Osteoblast (primary cell): ENCODE results near the gene ABCC5. TPM values are rescaled to one million over a fixed set of nuclear protein-coding genes. Genes with fewer than 3 reads are reported as not detected.
A peak's percentile ranks its signal among the peaks of the same experiment; 100 is the strongest.

Experiments used
- DNase-seq: peaks from one replicate; pipeline ENCODE4 v3.0.0; 2011; ENCODE audit warnings: low spot score, mixed read lengths; ENCODE audit not compliant: insufficient read length; ENCODE audit errors: missing footprints
- H2AFZ ChIP-seq: 2 replicates; pipeline ENCODE4 v1.6.0; 2011; ENCODE audit warnings: mild to moderate bottlenecking, low read length
- H3K27ac ChIP-seq: 2 replicates; pipeline ENCODE4 v1.5.1; 2011; ENCODE audit warnings: mild to moderate bottlenecking, low read depth, low read length, moderate library complexity
- H3K27me3 ChIP-seq: 2 replicates; pipeline ENCODE4 v1.6.0; 2012; ENCODE audit warnings: mild to moderate bottlenecking, control low read depth, inconsistent platforms, low read length, moderate library complexity; ENCODE audit not compliant: insufficient read depth
- H3K36me3 ChIP-seq: 2 replicates; pipeline ENCODE4 v1.5.1; 2011; ENCODE audit warnings: mild to moderate bottlenecking, low read length, control low read depth, moderate library complexity; ENCODE audit not compliant: insufficient read depth
- H3K4me1 ChIP-seq: 2 replicates; pipeline ENCODE4 v1.5.1; 2011; ENCODE audit warnings: mild to moderate bottlenecking, low read length, control low read depth, moderate library complexity; ENCODE audit not compliant: insufficient read depth
- H3K4me2 ChIP-seq: 2 replicates; pipeline ENCODE4 v1.6.0; 2011; ENCODE audit warnings: mild to moderate bottlenecking, low read length; ENCODE audit not compliant: insufficient read depth
- H3K4me3 ChIP-seq: fragments of 200-600 bp; sonication (generic); 3 replicates; pipeline ENCODE4 v1.5.1; 2012; ENCODE audit warnings: mild to moderate bottlenecking, low read length, inconsistent platforms; ENCODE audit not compliant: insufficient read depth
- H3K79me2 ChIP-seq: 2 replicates; pipeline ENCODE4 v1.6.0; 2012; ENCODE audit warnings: mild to moderate bottlenecking, low read length, control low read depth, inconsistent platforms; ENCODE audit not compliant: insufficient read depth
- H3K9me3 ChIP-seq: 2 replicates; pipeline ENCODE4 v1.5.1; 2011; ENCODE audit warnings: low read depth, low read length, control low read depth
- H4K20me1 ChIP-seq: 2 replicates; pipeline ENCODE4 v1.6.0; 2012; ENCODE audit warnings: mild to moderate bottlenecking, low read length, control low read depth; ENCODE audit not compliant: insufficient read depth
- total RNA-seq: library from RNA; depleted of rRNA; stranded (reverse); fragments of >200 nt; gene quantifications from 2 replicates; pipeline ENCODE4 v1.2.3, GENCODE V29; 2012
- TF ChIP-seq, protein P1 (sequence below): IDR thresholded peaks from 2 replicates; pipeline ENCODE4 v1.5.1; 2011; ENCODE audit warnings: mild to moderate bottlenecking, low read depth, low read length, moderate library complexity; ENCODE audit errors: extremely low read depth

ABCC5 gene
- total RNA-seq, 1 donor, result 19.2 TPM

DNA sequence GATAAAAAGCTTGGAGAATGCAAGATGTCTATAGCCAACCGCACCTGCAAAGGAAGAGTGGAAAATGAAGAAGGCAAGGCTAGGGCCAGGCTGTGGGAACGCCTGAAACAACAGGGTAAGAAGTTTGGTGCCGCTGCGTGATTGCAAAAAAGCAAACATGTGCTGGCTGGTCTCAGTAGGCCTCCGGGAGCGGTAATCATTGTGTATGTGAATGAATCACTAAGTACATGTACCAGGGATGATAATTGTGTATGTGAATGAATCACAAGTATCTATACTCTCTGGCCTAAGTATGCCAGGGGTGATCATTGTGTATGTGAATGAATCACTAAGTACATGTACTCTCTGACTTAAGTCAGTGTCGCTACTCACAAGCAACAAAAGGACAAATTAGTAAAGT lies 92.7 kb downstream of the ABCC5 start:
- H3K27me3 ChIP-seq, result no peaks in the 10 kb centered on the region
- TF ChIP-seq, protein P1, sequence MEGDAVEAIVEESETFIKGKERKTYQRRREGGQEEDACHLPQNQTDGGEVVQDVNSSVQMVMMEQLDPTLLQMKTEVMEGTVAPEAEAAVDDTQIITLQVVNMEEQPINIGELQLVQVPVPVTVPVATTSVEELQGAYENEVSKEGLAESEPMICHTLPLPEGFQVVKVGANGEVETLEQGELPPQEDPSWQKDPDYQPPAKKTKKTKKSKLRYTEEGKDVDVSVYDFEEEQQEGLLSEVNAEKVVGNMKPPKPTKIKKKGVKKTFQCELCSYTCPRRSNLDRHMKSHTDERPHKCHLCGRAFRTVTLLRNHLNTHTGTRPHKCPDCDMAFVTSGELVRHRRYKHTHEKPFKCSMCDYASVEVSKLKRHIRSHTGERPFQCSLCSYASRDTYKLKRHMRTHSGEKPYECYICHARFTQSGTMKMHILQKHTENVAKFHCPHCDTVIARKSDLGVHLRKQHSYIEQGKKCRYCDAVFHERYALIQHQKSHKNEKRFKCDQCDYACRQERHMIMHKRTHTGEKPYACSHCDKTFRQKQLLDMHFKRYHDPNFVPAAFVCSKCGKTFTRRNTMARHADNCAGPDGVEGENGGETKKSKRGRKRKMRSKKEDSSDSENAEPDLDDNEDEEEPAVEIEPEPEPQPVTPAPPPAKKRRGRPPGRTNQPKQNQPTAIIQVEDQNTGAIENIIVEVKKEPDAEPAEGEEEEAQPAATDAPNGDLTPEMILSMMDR, result no peak
- H2AFZ ChIP-seq, result no peak overlapping the region
- no peaks in the 10 kb centered on the region for H3K9me3 ChIP-seq
- DNase-seq, result peak; percentile 94
- no peak overlapping the region for H3K27ac ChIP-seq
- H3K4me3 ChIP-seq, result no peak overlapping the region
- peaks cover 11% of the 10 kb centered on the region for H3K36me3 ChIP-seq
- H3K4me1 ChIP-seq, result peaks cover 7% of the 10 kb centered on the region
- no peaks in the 10 kb centered on the region for H3K79me2 ChIP-seq
- no peaks in the 10 kb centered on the region for H4K20me1 ChIP-seq
- no peak overlapping the region for H3K4me2 ChIP-seq

DNA sequence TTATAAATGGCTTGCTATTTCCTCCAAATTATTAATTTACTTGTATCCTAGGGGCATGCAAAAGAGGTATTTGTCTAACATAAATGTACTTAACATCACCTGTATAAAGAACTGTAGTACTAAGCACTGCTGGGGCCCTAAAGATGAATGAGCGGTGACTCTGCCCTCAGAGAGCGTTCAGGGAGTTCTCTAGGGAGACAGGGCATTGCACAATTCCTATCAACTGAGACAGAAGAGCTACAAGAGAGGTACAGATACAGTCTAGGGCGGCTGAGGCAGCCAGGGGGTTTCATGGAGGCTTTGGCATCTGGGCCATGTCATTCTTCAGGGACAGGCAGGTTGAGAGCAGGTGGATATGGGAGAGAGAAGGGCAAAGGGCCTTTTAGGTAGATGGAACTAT lies 93.1 kb downstream of the ABCC5 start:
- H3K4me1 ChIP-seq, result peaks cover 7% of the 10 kb centered on the region
- no peaks in the 10 kb centered on the region for H4K20me1 ChIP-seq
- no peaks in the 10 kb centered on the region for H3K27me3 ChIP-seq
- peaks cover 14% of the 10 kb centered on the region for H3K36me3 ChIP-seq
- no peaks in the 10 kb centered on the region for H3K79me2 ChIP-seq
- no peak overlapping the region for H2AFZ ChIP-seq
- no peak overlapping the region for H3K4me2 ChIP-seq
- no peak overlapping the region for H3K4me3 ChIP-seq
- TF ChIP-seq, protein P1, result no peak
- no peak for DNase-seq
- no peaks in the 10 kb centered on the region for H3K9me3 ChIP-seq
- H3K27ac ChIP-seq, result no peak overlapping the region

DNA sequence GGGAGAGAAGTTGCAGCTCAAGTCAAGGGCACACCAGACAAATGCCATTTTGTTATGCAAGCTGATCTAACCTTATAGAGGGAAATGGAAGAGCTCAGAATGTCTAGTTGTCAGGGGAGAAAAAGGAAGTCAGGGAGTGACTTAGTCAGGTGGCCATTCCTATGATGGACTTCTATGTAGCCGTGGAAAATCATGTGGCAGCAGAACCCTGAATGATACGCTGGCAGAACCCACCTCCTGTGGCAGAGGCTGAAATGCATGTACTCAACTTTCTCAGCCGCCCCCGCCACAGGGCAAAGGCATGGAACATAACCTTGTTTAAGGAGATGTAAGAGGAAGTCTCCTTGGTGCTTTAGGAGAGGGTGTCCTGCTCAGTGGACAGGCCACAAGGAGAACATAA lies 95.3 kb downstream of the ABCC5 start:
- H3K27me3 ChIP-seq, result no peaks in the 10 kb centered on the region
- H3K4me2 ChIP-seq, result no peak overlapping the region
- H3K79me2 ChIP-seq, result no peaks in the 10 kb centered on the region
- H2AFZ ChIP-seq, result no peak overlapping the region
- TF ChIP-seq, protein P1, result no peak
- H3K9me3 ChIP-seq, result no peaks in the 10 kb centered on the region
- peaks cover 7% of the 10 kb centered on the region for H3K4me1 ChIP-seq
- H3K27ac ChIP-seq, result no peak overlapping the region
- H4K20me1 ChIP-seq, result no peaks in the 10 kb centered on the region
- no peak overlapping the region for H3K4me3 ChIP-seq
- H3K36me3 ChIP-seq, result peaks cover 15% of the 10 kb centered on the region
- no peak for DNase-seq

DNA sequence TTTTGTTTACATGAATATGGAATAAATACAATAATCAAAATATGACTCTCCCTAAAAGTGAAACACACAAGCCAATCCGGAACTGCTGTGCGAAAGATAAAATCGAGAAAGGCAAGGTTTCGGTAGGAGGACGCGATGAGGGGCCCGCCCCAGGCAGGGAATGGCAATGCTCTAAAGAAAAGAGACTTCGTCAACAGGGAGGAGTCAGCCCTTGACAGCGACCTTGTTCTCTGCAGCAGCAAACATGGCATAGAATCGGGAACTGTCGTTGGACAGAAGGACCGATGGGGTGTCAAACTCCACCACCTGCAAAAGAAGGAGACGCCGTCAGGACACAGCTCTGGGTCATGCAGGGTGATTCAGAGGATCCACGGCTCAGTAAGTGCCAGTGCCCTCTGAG lies 96.6 kb downstream of the ABCC5 start:
- no peak overlapping the region for H2AFZ ChIP-seq
- TF ChIP-seq, protein P1, result no peak
- H3K36me3 ChIP-seq, result peaks cover 15% of the 10 kb centered on the region
- no peaks in the 10 kb centered on the region for H4K20me1 ChIP-seq
- no peaks in the 10 kb centered on the region for H3K9me3 ChIP-seq
- H3K4me3 ChIP-seq, result no peak overlapping the region
- DNase-seq, result no peak
- H3K27ac ChIP-seq, result no peak overlapping the region
- no peaks in the 10 kb centered on the region for H3K79me2 ChIP-seq
- no peaks in the 10 kb centered on the region for H3K27me3 ChIP-seq
- H3K4me1 ChIP-seq, result peaks cover 7% of the 10 kb centered on the region
- no peak overlapping the region for H3K4me2 ChIP-seq
